NT2/D1 (cell line): ENCODE results near the gene ATP6V1A.

Experiments used
- YY1 ChIP-seq: IDR thresholded peaks from 2 replicates; pipeline ENCODE4 v1.6.1; 2011; ENCODE audit not compliant: insufficient read length, insufficient read depth
- ZNF274 ChIP-seq: IDR thresholded peaks from 2 replicates; pipeline ENCODE4 v1.6.1; 2011; ENCODE audit warnings: mild to moderate bottlenecking, low read depth, low read length

DNA sequence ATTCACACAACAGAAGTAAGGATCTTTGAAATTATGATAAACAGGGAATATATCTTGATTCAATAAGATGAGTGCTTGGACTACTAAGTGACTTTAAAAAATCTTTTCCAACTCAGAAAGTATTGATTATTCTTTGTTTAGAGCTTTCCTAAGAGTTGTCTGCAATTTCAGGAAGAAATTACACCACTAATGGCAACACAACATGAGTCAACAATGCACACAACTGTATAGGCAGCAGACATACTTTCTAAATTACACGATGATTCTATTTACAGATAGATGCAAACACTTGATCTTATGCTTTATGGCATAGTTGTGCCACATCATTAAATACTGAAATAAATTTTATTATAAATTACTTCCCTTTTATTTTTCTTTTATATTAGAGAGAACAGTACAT lies 5.2 kb upstream of the ATP6V1A start:
- TF ChIP-seq ZNF274 (no peak), YY1 (no peak)
